HepG2 (cell line): ENCODE results near the gene ENO1. TPM values are rescaled to one million over a fixed set of nuclear protein-coding genes. Genes with fewer than 3 reads are reported as not detected.

Experiments used
- ARID4A ChIP-seq: sonication (generic); formaldehyde crosslinking; IDR thresholded peaks from 2 replicates; pipeline ENCODE4 v1.5.0; 2020; ENCODE audit warnings: mild to moderate bottlenecking, missing genetic modification reagents, borderline replicate concordance
- BCL6 ChIP-seq: IDR thresholded peaks from 2 replicates; pipeline ENCODE4 v1.6.1; 2016; ENCODE audit warnings: missing genetic modification reagents, missing compliant biosample characterization
- HDAC1 ChIP-seq: sonication (generic); formaldehyde crosslinking; IDR thresholded peaks from 2 replicates; pipeline ENCODE4 v1.5.1; 2020; ENCODE audit warnings: mild to moderate bottlenecking, missing genetic modification reagents
- ISX ChIP-seq: sonication (generic); formaldehyde crosslinking; conservative IDR thresholded peaks from 2 replicates; pipeline ENCODE4 v1.5.0; 2020; ENCODE audit warnings: missing genetic modification reagents
- KDM3A ChIP-seq: IDR thresholded peaks from 2 replicates; pipeline ENCODE4 v1.6.1; 2018; ENCODE audit warnings: low read depth, missing compliant biosample characterization
- MAFG ChIP-seq: sonication (generic); formaldehyde crosslinking; IDR thresholded peaks from 2 replicates; pipeline ENCODE4 v1.5.1; 2020; ENCODE audit warnings: mild to moderate bottlenecking, missing genetic modification reagents
- SOX5 ChIP-seq: IDR thresholded peaks from 2 replicates; pipeline ENCODE4 v1.6.1; 2016; ENCODE audit warnings: borderline replicate concordance
- SRY ChIP-seq: sonication (generic); formaldehyde crosslinking; IDR thresholded peaks from 2 replicates; pipeline ENCODE4 v1.8.0; 2022; ENCODE audit warnings: mild to moderate bottlenecking, missing genetic modification reagents
- ZBTB21 ChIP-seq: sonication (generic); formaldehyde crosslinking; IDR thresholded peaks from 2 replicates; pipeline ENCODE4 v1.4.0; 2020; ENCODE audit warnings: missing genetic modification reagents
- ZFP37 ChIP-seq: sonication (generic); formaldehyde crosslinking; IDR thresholded peaks from 2 replicates; pipeline ENCODE4 v1.4.0; 2020; ENCODE audit warnings: missing genetic modification reagents, borderline replicate concordance
- ZNF407 ChIP-seq: sonication (generic); formaldehyde crosslinking; IDR thresholded peaks from one replicate; pipeline ENCODE4 v1.5.1; 2020; ENCODE audit warnings: mild to moderate bottlenecking, missing genetic modification reagents; ENCODE audit errors: not compliant biosample characterization
- ZNF547 ChIP-seq: sonication (generic); formaldehyde crosslinking; IDR thresholded peaks from 2 replicates; pipeline ENCODE4 v1.5.1; 2020; ENCODE audit warnings: mild to moderate bottlenecking, missing genetic modification reagents
- ZNF549 ChIP-seq: sonication (generic); formaldehyde crosslinking; IDR thresholded peaks from 2 replicates; pipeline ENCODE4 v1.5.0; 2020; ENCODE audit warnings: missing genetic modification reagents
- ZNF724P ChIP-seq: sonication (generic); formaldehyde crosslinking; IDR thresholded peaks from 2 replicates; pipeline ENCODE4 v1.8.0; 2022; ENCODE audit warnings: missing genetic modification reagents, borderline replicate concordance
- ZNF768 ChIP-seq: sonication (generic); formaldehyde crosslinking; IDR thresholded peaks from 2 replicates; pipeline ENCODE4 v1.4.0; 2020; ENCODE audit warnings: missing genetic modification reagents
- ZNF777 ChIP-seq: sonication (generic); formaldehyde crosslinking; IDR thresholded peaks from 2 replicates; pipeline ENCODE4 v1.4.0; 2020; ENCODE audit warnings: missing genetic modification reagents
- ZNF816 ChIP-seq: sonication (generic); formaldehyde crosslinking; IDR thresholded peaks from 2 replicates; pipeline ENCODE4 v1.8.0; 2022; ENCODE audit warnings: missing genetic modification reagents, mild to moderate bottlenecking, borderline replicate concordance
- polyA plus RNA-seq, 8 experiments: library from polyadenylated mRNA; depleted of rRNA in 3 of 8; stranded (reverse) in 7 of 8; unstranded in 1 of 8; fragments of >200 nt; fragmentation: Illumina TruSeq in 4 of 8; extraction: Trizol in 4 of 8; gene quantifications; 2 replicates each; pipeline versions ENCODE4 v1.2.1 to v1.2.3, GENCODE V29; 2011 to 2016; ENCODE audit warnings: low read depth in 4 of 8, missing spikeins in 1 of 8, mixed read lengths in 1 of 8; ENCODE audit not compliant: insufficient read depth in 1 of 8
- total RNA-seq, 5 experiments: library from RNA; depleted of rRNA; stranded (reverse); fragments of >200 nt; fragmentation: Illumina TruSeq; extraction: Trizol; gene quantifications; 2 replicates each; pipeline ENCODE4 v1.2.3, GENCODE V29; 2016; ENCODE audit warnings: low read depth in 1 of 5

Gene ENO1
- total and polyA plus RNA-seq, 2 of the 13 experiments (the other 11 are each of a cell fraction or from before 2014, with no cell fraction given), result 1,559 to 3,103 TPM

- TF ChIP-seq ZBTB21 (CRISPR knock-in tag), result peak; percentile 71
- TF ChIP-seq ZNF547 (CRISPR knock-in tag), result 0 out of 2 replicates have a peak, but pooled peaks have one; percentile 28
- TF ChIP-seq ZNF724P, result peak; percentile 79; the same call in 1 of the 2 replicates
- TF ChIP-seq HDAC1, result peak; percentile 71
- 0 out of 2 replicates have a peak, but pooled peaks have one; percentile 30 for TF ChIP-seq ISX (CRISPR knock-in tag)
- TF ChIP-seq ZFP37 (CRISPR knock-in tag), result peak; percentile 96
- no peak for TF ChIP-seq ZNF816 (CRISPR knock-in tag)
- peak; percentile 84 for TF ChIP-seq SOX5 (CRISPR knock-in tag)
- TF ChIP-seq ZNF768, result no peak
- peak; percentile 38 for TF ChIP-seq ZNF407 (CRISPR knock-in tag)
- no peak for TF ChIP-seq ZNF549 (CRISPR knock-in tag)
- TF ChIP-seq ZNF777 (CRISPR knock-in tag), result no peak
- peak; percentile 79; the same call in 1 of the 2 replicates for TF ChIP-seq SRY (CRISPR knock-in tag)
- TF ChIP-seq BCL6 (CRISPR knock-in tag), result peak; percentile 53; the same call in 1 of the 2 replicates
- TF ChIP-seq ARID4A (CRISPR knock-in tag), result peak; percentile 49; the same call in 1 of the 2 replicates
- no peak for TF ChIP-seq KDM3A (CRISPR knock-in tag)
- TF ChIP-seq MAFG (CRISPR knock-in tag), result no peak
Measured at GRCh38 chr1:8913457-8913856, 35.0 kb upstream of the ENO1 start (continued).
